HL-60 (cell line): ENCODE results near the gene EARS2.

Experiments
- GABPA ChIP-seq: IDR thresholded peaks from 2 replicates; pipeline ENCODE4 v1.6.1; 2012; ENCODE audit warnings: low read depth
- POLR2AphosphoS5 ChIP-seq: IDR thresholded peaks from 2 replicates; pipeline ENCODE4 v1.6.1; 2012; ENCODE audit warnings: low read depth
- SPI1 ChIP-seq: IDR thresholded peaks from 2 replicates; pipeline ENCODE4 v1.6.1; 2012; ENCODE audit warnings: low read depth, mild to moderate bottlenecking, borderline replicate concordance
- TF ChIP-seq, protein P1 (sequence below): IDR thresholded peaks from one replicate; pipeline ENCODE4 v1.5.1; 2011; ENCODE audit warnings: low read length, control low read depth, inconsistent platforms; ENCODE audit not compliant: insufficient read depth
- TF ChIP-seq, protein P2 (sequence below): IDR thresholded peaks from 2 replicates; pipeline ENCODE4 v1.6.1; 2012; ENCODE audit warnings: low read depth; ENCODE audit not compliant: insufficient replicate concordance

DNA sequence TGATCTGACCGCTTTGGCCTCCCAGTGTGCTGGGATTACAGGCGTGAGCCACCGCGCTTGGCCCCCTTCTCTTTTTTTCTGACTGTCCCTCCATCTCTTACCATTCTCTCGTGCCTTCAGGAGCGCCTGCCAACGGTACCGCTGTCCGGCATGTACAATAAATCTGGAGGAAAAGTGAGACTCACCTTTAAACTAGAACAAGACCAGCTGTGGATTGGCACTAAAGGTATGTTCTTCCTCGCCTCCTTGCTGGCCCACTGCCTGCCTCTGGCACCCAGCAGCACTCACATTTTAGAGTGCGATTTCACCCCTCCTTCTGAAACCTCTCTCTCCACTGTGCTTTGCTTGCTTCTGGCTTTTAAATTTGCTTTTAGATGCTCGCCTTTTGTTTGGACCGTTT lies 5.4 kb upstream of the EARS2 start:
- TF ChIP-seq, protein P1, sequence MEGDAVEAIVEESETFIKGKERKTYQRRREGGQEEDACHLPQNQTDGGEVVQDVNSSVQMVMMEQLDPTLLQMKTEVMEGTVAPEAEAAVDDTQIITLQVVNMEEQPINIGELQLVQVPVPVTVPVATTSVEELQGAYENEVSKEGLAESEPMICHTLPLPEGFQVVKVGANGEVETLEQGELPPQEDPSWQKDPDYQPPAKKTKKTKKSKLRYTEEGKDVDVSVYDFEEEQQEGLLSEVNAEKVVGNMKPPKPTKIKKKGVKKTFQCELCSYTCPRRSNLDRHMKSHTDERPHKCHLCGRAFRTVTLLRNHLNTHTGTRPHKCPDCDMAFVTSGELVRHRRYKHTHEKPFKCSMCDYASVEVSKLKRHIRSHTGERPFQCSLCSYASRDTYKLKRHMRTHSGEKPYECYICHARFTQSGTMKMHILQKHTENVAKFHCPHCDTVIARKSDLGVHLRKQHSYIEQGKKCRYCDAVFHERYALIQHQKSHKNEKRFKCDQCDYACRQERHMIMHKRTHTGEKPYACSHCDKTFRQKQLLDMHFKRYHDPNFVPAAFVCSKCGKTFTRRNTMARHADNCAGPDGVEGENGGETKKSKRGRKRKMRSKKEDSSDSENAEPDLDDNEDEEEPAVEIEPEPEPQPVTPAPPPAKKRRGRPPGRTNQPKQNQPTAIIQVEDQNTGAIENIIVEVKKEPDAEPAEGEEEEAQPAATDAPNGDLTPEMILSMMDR, result no peak
- TF ChIP-seq, protein P2, sequence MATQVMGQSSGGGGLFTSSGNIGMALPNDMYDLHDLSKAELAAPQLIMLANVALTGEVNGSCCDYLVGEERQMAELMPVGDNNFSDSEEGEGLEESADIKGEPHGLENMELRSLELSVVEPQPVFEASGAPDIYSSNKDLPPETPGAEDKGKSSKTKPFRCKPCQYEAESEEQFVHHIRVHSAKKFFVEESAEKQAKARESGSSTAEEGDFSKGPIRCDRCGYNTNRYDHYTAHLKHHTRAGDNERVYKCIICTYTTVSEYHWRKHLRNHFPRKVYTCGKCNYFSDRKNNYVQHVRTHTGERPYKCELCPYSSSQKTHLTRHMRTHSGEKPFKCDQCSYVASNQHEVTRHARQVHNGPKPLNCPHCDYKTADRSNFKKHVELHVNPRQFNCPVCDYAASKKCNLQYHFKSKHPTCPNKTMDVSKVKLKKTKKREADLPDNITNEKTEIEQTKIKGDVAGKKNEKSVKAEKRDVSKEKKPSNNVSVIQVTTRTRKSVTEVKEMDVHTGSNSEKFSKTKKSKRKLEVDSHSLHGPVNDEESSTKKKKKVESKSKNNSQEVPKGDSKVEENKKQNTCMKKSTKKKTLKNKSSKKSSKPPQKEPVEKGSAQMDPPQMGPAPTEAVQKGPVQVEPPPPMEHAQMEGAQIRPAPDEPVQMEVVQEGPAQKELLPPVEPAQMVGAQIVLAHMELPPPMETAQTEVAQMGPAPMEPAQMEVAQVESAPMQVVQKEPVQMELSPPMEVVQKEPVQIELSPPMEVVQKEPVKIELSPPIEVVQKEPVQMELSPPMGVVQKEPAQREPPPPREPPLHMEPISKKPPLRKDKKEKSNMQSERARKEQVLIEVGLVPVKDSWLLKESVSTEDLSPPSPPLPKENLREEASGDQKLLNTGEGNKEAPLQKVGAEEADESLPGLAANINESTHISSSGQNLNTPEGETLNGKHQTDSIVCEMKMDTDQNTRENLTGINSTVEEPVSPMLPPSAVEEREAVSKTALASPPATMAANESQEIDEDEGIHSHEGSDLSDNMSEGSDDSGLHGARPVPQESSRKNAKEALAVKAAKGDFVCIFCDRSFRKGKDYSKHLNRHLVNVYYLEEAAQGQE, result no peak
- TF ChIP-seq POLR2AphosphoS5 (no peak), GABPA (no peak), SPI1 (no peak)
